PC-3 (cell line): ENCODE data around the gene ZNF766.

Experiments
- CTCF ChIP-seq: fragments of 300-600 bp; sonication (generic); conservative IDR thresholded peaks from 2 replicates; pipeline ENCODE4 v1.5.1; 2017; ENCODE audit warnings: antibody characterized with exemption, low read depth, mild to moderate bottlenecking, low read length
- EZH2 ChIP-seq: fragments of 300-600 bp; sonication (generic); IDR thresholded peaks from one replicate; pipeline ENCODE4 v1.6.1; 2017; ENCODE audit warnings: antibody characterized with exemption, mild to moderate bottlenecking, low read length; ENCODE audit not compliant: unreplicated experiment
- EZH2phosphoT487 ChIP-seq: fragments of 300-600 bp; sonication (generic); IDR thresholded peaks from 2 replicates; pipeline ENCODE4 v1.6.1; 2018; ENCODE audit warnings: mild to moderate bottlenecking, antibody characterized with exemption, low read length, borderline replicate concordance

- TF ChIP-seq CTCF (no peak), EZH2phosphoT487 (no peak), EZH2 (no peak)
Observed at GRCh38 chr19:52229524-52229923, 39.9 kb upstream of the ZNF766 start.
